Measurements from ENCODE around the gene NSG1.

The NSG1 gene

GRCh38 chr4:4396628-4397440 lies 9.9 kb downstream of the NSG1 start:
- Histone ChIP-seq H3K9me2 (replicated peaks; ENCODE audit: insufficient read depth, low read length) (no peaks in the 10 kb centered on the region), H3K9me3 (replicated peaks; ENCODE audit: insufficient read depth, low read length) (no peaks in the 10 kb centered on the region), H3K36me3 (replicated peaks; ENCODE audit: insufficient read depth, low read length) (no peaks in the 10 kb centered on the region), H3K79me2 (ENCODE audit: low read length) (no peaks in the 10 kb centered on the region), H3K27me3 (replicated peaks; ENCODE audit: insufficient read depth, low read length) (peaks cover 16% of the 10 kb centered on the region), H3K4me1 (ENCODE audit: low read length) (no peaks in the 10 kb centered on the region), H3K4me2 (ENCODE audit: low read depth, low read length) (no peak overlapping the region), H3K27ac (ENCODE audit: low read length) (no peak overlapping the region), H3K4me3 (ENCODE audit: low read length) (no peak overlapping the region), H2AFZ (ENCODE audit: low read length) (no peak overlapping the region), H3F3A (ENCODE audit: insufficient read depth, low read length) (no peaks in the 10 kb centered on the region), H4K20me1 (ENCODE audit: insufficient read depth, low read length) (no peaks in the 10 kb centered on the region), H3K9ac (ENCODE audit: low read length) (no peak overlapping the region)
- no peak for TF ChIP-seq EZH2 (optimal IDR thresholded peaks at IDR 0.05; ENCODE audit: low read depth, low read length)
- TF ChIP-seq EZH2phosphoT487 (IDR thresholded peaks at IDR 0.05; ENCODE audit: low read length) = no peak
- no peak for TF ChIP-seq CTCF (IDR thresholded peaks at IDR 0.05; ENCODE audit: low read length)
- no peak for DNase-seq

GRCh38 chr4:4397441-4397819 lies 10.5 kb downstream of the NSG1 start:
- H4K20me1 ChIP-seq (ENCODE audit: insufficient read depth, low read length) = no peaks in the 10 kb centered on the region
- H2AFZ ChIP-seq (ENCODE audit: low read length) = no peak overlapping the region
- no peaks in the 10 kb centered on the region for H3K9me2 ChIP-seq (replicated peaks; ENCODE audit: insufficient read depth, low read length)
- no peaks in the 10 kb centered on the region for H3K36me3 ChIP-seq (replicated peaks; ENCODE audit: insufficient read depth, low read length)
- no peaks in the 10 kb centered on the region for H3K4me1 ChIP-seq (ENCODE audit: low read length)
- H3F3A ChIP-seq (ENCODE audit: insufficient read depth, low read length) = no peaks in the 10 kb centered on the region
- TF ChIP-seq CTCF (IDR thresholded peaks at IDR 0.05; ENCODE audit: low read length) (no peak), EZH2phosphoT487 (IDR thresholded peaks at IDR 0.05; ENCODE audit: low read length) (no peak), EZH2 (optimal IDR thresholded peaks at IDR 0.05; ENCODE audit: low read depth, low read length) (no peak)
- H3K79me2 ChIP-seq (ENCODE audit: low read length) = no peaks in the 10 kb centered on the region
- H3K4me3 ChIP-seq (ENCODE audit: low read length) = no peak overlapping the region
- no peak overlapping the region for H3K9ac ChIP-seq (ENCODE audit: low read length)
- DNase-seq = no peak
- H3K9me3 ChIP-seq (replicated peaks; ENCODE audit: insufficient read depth, low read length) = no peaks in the 10 kb centered on the region
- no peak overlapping the region for H3K4me2 ChIP-seq (ENCODE audit: low read depth, low read length)
- no peak overlapping the region for H3K27ac ChIP-seq (ENCODE audit: low read length)
- H3K27me3 ChIP-seq (replicated peaks; ENCODE audit: insufficient read depth, low read length) = peaks cover 16% of the 10 kb centered on the region

GRCh38 chr4:4398430-4398829 lies 11.5 kb downstream of the NSG1 start:
- Histone ChIP-seq H3K79me2 (ENCODE audit: low read length) (no peaks in the 10 kb centered on the region), H4K20me1 (ENCODE audit: insufficient read depth, low read length) (no peaks in the 10 kb centered on the region), H3K9me3 (replicated peaks; ENCODE audit: insufficient read depth, low read length) (no peaks in the 10 kb centered on the region), H3K27ac (ENCODE audit: low read length) (no peak overlapping the region), H3K4me1 (ENCODE audit: low read length) (no peaks in the 10 kb centered on the region), H3K4me2 (ENCODE audit: low read depth, low read length) (no peak overlapping the region), H3K9ac (ENCODE audit: low read length) (no peak overlapping the region), H2AFZ (ENCODE audit: low read length) (no peak overlapping the region), H3K4me3 (ENCODE audit: low read length) (no peak overlapping the region), H3K36me3 (replicated peaks; ENCODE audit: insufficient read depth, low read length) (no peaks in the 10 kb centered on the region), H3F3A (ENCODE audit: insufficient read depth, low read length) (no peaks in the 10 kb centered on the region), H3K9me2 (replicated peaks; ENCODE audit: insufficient read depth, low read length) (no peaks in the 10 kb centered on the region), H3K27me3 (replicated peaks; ENCODE audit: insufficient read depth, low read length) (peaks cover 16% of the 10 kb centered on the region)
- TF ChIP-seq EZH2 (optimal IDR thresholded peaks at IDR 0.05; ENCODE audit: low read depth, low read length) = no peak
- no peak for TF ChIP-seq CTCF (IDR thresholded peaks at IDR 0.05; ENCODE audit: low read length)
- TF ChIP-seq EZH2phosphoT487 (IDR thresholded peaks at IDR 0.05; ENCODE audit: low read length) = no peak
- DNase-seq = no peak

Data from MM.1S (cell line).